Measurements from ENCODE around the gene FHIP1B. TPM values are rescaled to one million over a fixed set of nuclear protein-coding genes. Genes with fewer than 3 reads are reported as not detected.

FHIP1B gene
- total RNA-seq (2021; ENCODE audit: unreplicated experiment), result 32.1 TPM
- polyA plus RNA-seq (2012), result 27.1 and 32.3 TPM in 2 replicates
- percentile 83 among the genes with signal in this experiment for Bru-seq, nascent RNA
- BruChase-seq, experiment 1, labeled RNA remaining after a 6-hour chase, result percentile 78 among the genes with signal in this experiment
- percentile 86 among the genes with signal in this experiment for BruChase-seq, experiment 2, labeled RNA remaining after a 2-hour chase
- long read RNA-seq, partial matches to known transcripts, result 12 of 17 reads
- long read RNA-seq, other reads (novel, unspliced or antisense), result 3 of 17 reads

GRCh38 chr11:6234387-6235107 is at the start of gene FHIP1B:
FHIP1B (minus strand) TSS chr11:6234636; CDS start chr11:6224516, 10,120 bp downstream.
- CTCF ChIA-PET, result interaction anchor here (1.0 to 2.6 kb wide), 4 partner anchors 15 to 128 kb away, joined by 7 to 12 read pairs (median 7); no protein-coding TSS in a partner anchor
- Histone ChIP-seq H3K9me3 (ENCODE audit: control insufficient read depth in 1 of 2, insufficient read depth in 1 of 2, low read depth in 1 of 2, low read length in 2 of 2) (no peaks in the 10 kb centered on the region), H3K4me1 (ENCODE audit: control insufficient read depth in 1 of 2, insufficient read depth in 2 of 2, low read length in 2 of 2) (peaks cover 0 to 16% of the 10 kb centered on the region in 2 experiments; a peak in 2 of 4 replicates), H2AFZ (ENCODE audit: low read depth, low read length, poor library complexity, severe bottlenecking) (peak within 1 kb of the TSS; percentile 75), H3K79me2 (ENCODE audit: insufficient read depth, low read length) (peaks cover 47% of the 10 kb centered on the region), H3K9me2 (ENCODE audit: insufficient read depth) (peaks cover 6% of the 10 kb centered on the region; the same call in 1 of the 2 replicates), H4K20me1 (ENCODE audit: insufficient read depth) (no peaks in the 10 kb centered on the region), H3K27ac (ENCODE audit: low read depth, low read length) (peak within 1 kb of the TSS; percentile 64), H3K36me3 (ENCODE audit: control insufficient read depth in 1 of 2, insufficient read depth in 2 of 2, low read length in 2 of 2) (no peaks in the 10 kb centered on the region), H3K27me3 (ENCODE audit: insufficient read depth, low read length) (no peaks in the 10 kb centered on the region), H3K4me2 (ENCODE audit: low read length) (peak within 1 kb of the TSS; percentile 92), H3K4me3 (replicated peaks in 1 of 2; ENCODE audit: low read depth in 1 of 2, low read length in 2 of 2) (peak within 1 kb of the TSS; percentile 93 to 97), H3K9ac (ENCODE audit: low read length) (peak within 1 kb of the TSS; percentile 94)
- POLR2A ChIA-PET, result interaction anchor here (1.5 kb wide), 1 partner anchor 16 kb away, joined by 4 read pairs; no protein-coding TSS in a partner anchor
- no TSS peak for BruUV-seq (replicated peaks)
- ATAC-seq (peak; percentile 96), DNase-seq (ENCODE audit: low read depth, low spot score) (peak; percentile 100)
- TF ChIP-seq POLR2AphosphoS5 (IDR thresholded peaks at IDR 0.05; ENCODE audit: low read depth, low read length) (peak; percentile 84), EGR1 (IDR thresholded peaks at IDR 0.05; ENCODE audit: low read depth) (peak; percentile 97), SRF (IDR thresholded peaks at IDR 0.05; ENCODE audit: low read depth) (peak; percentile 66; the same call in 1 of the 2 replicates), SP1 (IDR thresholded peaks at IDR 0.05; ENCODE audit: low read depth) (peak; percentile 95), ZNF274 (IDR thresholded peaks at IDR 0.05; ENCODE audit: low read depth, low read length) (no peak), MAX (IDR thresholded peaks at IDR 0.05) (peak; percentile 74), EZH2 (IDR thresholded peaks at IDR 0.05) (no peak), SIN3A (IDR thresholded peaks at IDR 0.05; ENCODE audit: low read depth) (peak; percentile 77), YY1 (IDR thresholded peaks at IDR 0.05; ENCODE audit: extremely low read depth, insufficient replicate concordance, low read depth, low read length) (peak; percentile 88), ZFX (IDR thresholded peaks at IDR 0.05) (peak; percentile 43; the same call in 1 of the 2 replicates), TCF7L2 (IDR thresholded peaks at IDR 0.05; ENCODE audit: borderline replicate concordance, extremely low read depth, insufficient read depth, insufficient read length) (peak; percentile 60)
- RAD21 ChIA-PET (ENCODE audit: low non-redundant PET in 1 of 2, low total read pairs in 2 of 2, uncharacterized antibody in 2 of 2, unreplicated experiment in 2 of 2), result interaction anchor here in 1 of 2 experiments (1.0 kb wide), 1 partner anchor 16 kb away, joined by 3 read pairs; no protein-coding TSS in a partner anchor
- intact Hi-C loops (cut with micrococcal nuclease), result no loop called here

Measured in HCT116 (cell line).